AG09319 (cell line): ENCODE results near the gene BLZF1.

Source experiments
- DNase-seq: peaks from one replicate; pipeline ENCODE4 v3.0.0-alpha.2; 2010; ENCODE audit warnings: low read depth; ENCODE audit errors: extremely low read depth
- CTCF ChIP-seq: IDR thresholded peaks from 2 replicates; pipeline ENCODE4 v1.5.1; 2011; ENCODE audit warnings: low read depth, mild to moderate bottlenecking, inconsistent platforms, low read length, moderate library complexity

The BLZF1 gene

GRCh38 chr1:169426174-169426705 is 58.2 kb downstream of the BLZF1 start:
- no peak for DNase-seq
- no peak for TF ChIP-seq CTCF

- TF ChIP-seq CTCF: no peak
- DNase-seq: no peak
These were observed 59.2 kb downstream of the BLZF1 start, which contains the start of gene CCDC181 for GRCh38 chr1:169427081-169427641. TSS of gene CCDC181 (minus strand) at chr1:169427474. CDS start at chr1:169424927, 2,547 bp downstream.
